IMR-90 (cell line): ENCODE data around the gene MMP25. TPM values are rescaled to one million over a fixed set of nuclear protein-coding genes. Genes with fewer than 3 reads are reported as not detected.

Experiments used
- ATAC-seq: fragments of 200-7000 bp; cut with Tn5 transposase; 2 replicates; pipeline ENCODE4 v1.9.1; 2020; ENCODE audit warnings: low read depth, mild to moderate bottlenecking, moderate library complexity
- BruUV-seq: library from RNA; stranded (reverse); fragments of 400-500 nt; replicated peaks from 2 replicates; lab custom pipeline; 2021; lab: Mats Ljungman, UMichigan
- CTCF ChIA-PET: fragments of 300-600 bp; formaldehyde crosslinking; extraction: SDS; loops from one replicate; lab custom pipeline; 2021; ENCODE audit warnings: antibody characterized with exemption; lab: Yijun Ruan, JAX
- POLR2A ChIA-PET: fragments of 300-600 bp; sonication (Branson Sonifier 250); formaldehyde crosslinking; loops from one replicate; lab custom pipeline; 2022; ENCODE audit warnings: antibody characterized with exemption; ENCODE audit not compliant: unreplicated experiment; lab: Charles Lee
- DNase-seq: peaks from one replicate; pipeline ENCODE4 v3.0.0; 2013
- H2AFZ ChIP-seq: replicated peaks from 2 replicates; pipeline ENCODE3; 2013; ENCODE audit warnings: low read length, mild to moderate bottlenecking; ENCODE audit not compliant: poor library complexity
- H2AK5ac ChIP-seq: 2 replicates; pipeline ENCODE4 v1.6.1; 2013; ENCODE audit warnings: low read depth, low read length, inconsistent platforms
- H2AK9ac ChIP-seq: replicated peaks from 2 replicates; pipeline ENCODE3; 2013; ENCODE audit warnings: mild to moderate bottlenecking, low read depth, low read length, moderate library complexity; ENCODE audit not compliant: poor library complexity
- H2BK120ac ChIP-seq: 2 replicates; pipeline ENCODE4 v1.6.1; 2013; ENCODE audit warnings: low read depth, low read length, inconsistent platforms
- H2BK15ac ChIP-seq: 3 replicates; pipeline ENCODE4 v1.6.1; 2013; ENCODE audit warnings: low read depth, low read length, inconsistent platforms
- H2BK20ac ChIP-seq: 2 replicates; pipeline ENCODE4 v1.6.1; 2013; ENCODE audit warnings: low read depth, mild to moderate bottlenecking, inconsistent platforms, low read length, moderate library complexity
- H2BK5ac ChIP-seq: 2 replicates; pipeline ENCODE4 v1.6.1; 2013; ENCODE audit warnings: mild to moderate bottlenecking, low read depth, low read length, inconsistent platforms; ENCODE audit not compliant: poor library complexity, severe bottlenecking
- H3K14ac ChIP-seq: replicated peaks from 2 replicates; pipeline ENCODE4 v1.6.1; 2013; ENCODE audit warnings: low read depth, low read length, inconsistent platforms
- H3K18ac ChIP-seq: 2 replicates; pipeline ENCODE4 v1.6.1; 2013; ENCODE audit warnings: low read depth, low read length, control low read depth
- H3K23ac ChIP-seq: 2 replicates; pipeline ENCODE4 v1.6.1; 2013; ENCODE audit warnings: low read depth, low read length, inconsistent platforms
- H3K27ac ChIP-seq: 2 replicates; pipeline ENCODE4 v1.5.1; 2013; ENCODE audit warnings: mild to moderate bottlenecking, control low read depth, low read length; ENCODE audit not compliant: insufficient read depth
- H3K27me3 ChIP-seq: 2 replicates; pipeline ENCODE4 v1.6.1; 2013; ENCODE audit warnings: low read length; ENCODE audit not compliant: control insufficient read depth, insufficient read depth
- H3K36me3 ChIP-seq: 2 replicates; pipeline ENCODE4 v1.6.1; 2013; ENCODE audit warnings: low read length, mixed read lengths; ENCODE audit not compliant: control insufficient read depth, insufficient read depth
- H3K4ac ChIP-seq: 2 replicates; pipeline ENCODE4 v1.6.1; 2013; ENCODE audit warnings: low read depth, low read length, inconsistent platforms
- H3K4me1 ChIP-seq: 2 replicates; pipeline ENCODE4 v1.6.1; 2013; ENCODE audit warnings: low read length, mixed read lengths; ENCODE audit not compliant: control insufficient read depth, insufficient read depth
- H3K4me2 ChIP-seq: 2 replicates; pipeline ENCODE4 v1.6.1; 2013; ENCODE audit warnings: low read depth, mild to moderate bottlenecking, control low read depth, low read length, moderate library complexity
- H3K4me3 ChIP-seq: 2 replicates; pipeline ENCODE4 v1.5.1; 2013; ENCODE audit warnings: low read depth, mild to moderate bottlenecking, control low read depth, low read length, moderate library complexity; ENCODE audit not compliant: insufficient read depth
- H3K56ac ChIP-seq: 2 replicates; pipeline ENCODE4 v1.6.1; 2013; ENCODE audit warnings: low read length, inconsistent platforms; ENCODE audit not compliant: insufficient read depth; ENCODE audit errors: extremely low read depth
- H3K79me1 ChIP-seq, 2 experiments: 2 replicates each; pipeline ENCODE4 v1.6.1; 2013; ENCODE audit warnings: low read length in 2 of 2, inconsistent platforms in 1 of 2, low read depth in 1 of 2
- H3K9ac ChIP-seq: 2 replicates; pipeline ENCODE4 v1.6.1; 2013; ENCODE audit warnings: low read depth, low read length, control low read depth
- H3K9me1 ChIP-seq: 2 replicates; pipeline ENCODE4 v1.6.1; 2013; ENCODE audit warnings: low read length, inconsistent platforms; ENCODE audit not compliant: insufficient read depth
- H3K9me3 ChIP-seq: 2 replicates; pipeline ENCODE4 v1.6.1; 2013; ENCODE audit warnings: low read length; ENCODE audit not compliant: control insufficient read depth, insufficient read depth
- H4K20me1 ChIP-seq: 2 replicates; pipeline ENCODE4 v1.6.1; 2013; ENCODE audit warnings: low read length, inconsistent platforms; ENCODE audit not compliant: insufficient read depth
- H4K5ac ChIP-seq: 2 replicates; pipeline ENCODE4 v1.6.1; 2013; ENCODE audit warnings: mild to moderate bottlenecking, low read depth, low read length, control low read depth
- H4K8ac ChIP-seq, 2 experiments: 2 replicates each; pipeline ENCODE4 v1.6.1; 2013; ENCODE audit warnings: low read depth in 2 of 2, low read length in 2 of 2, control low read depth in 1 of 2, inconsistent platforms in 1 of 2
- H4K91ac ChIP-seq: 2 replicates; pipeline ENCODE4 v1.6.1; 2013; ENCODE audit warnings: low read depth, low read length, inconsistent platforms; ENCODE audit not compliant: insufficient read depth
- BHLHE40 ChIP-seq: fragments of 150-350 bp; IDR thresholded peaks from 2 replicates; pipeline ENCODE4 v1.6.1; 2016; ENCODE audit warnings: mild to moderate bottlenecking, low read depth, low read length
- CEBPB ChIP-seq: IDR thresholded peaks from 2 replicates; pipeline ENCODE4 v1.6.1; 2012; ENCODE audit warnings: low read depth, low read length, improper control_type of control experiment
- CHD1 ChIP-seq: IDR thresholded peaks from 2 replicates; pipeline ENCODE4 v1.6.1; 2012; ENCODE audit warnings: low read depth, low read length, improper control_type of control experiment
- FOS ChIP-seq: fragments of 150-350 bp; IDR thresholded peaks from 2 replicates; pipeline ENCODE4 v1.6.1; 2016; ENCODE audit warnings: low read depth, low read length
- MAFK ChIP-seq: IDR thresholded peaks from 2 replicates; pipeline ENCODE4 v1.6.1; 2012; ENCODE audit warnings: low read depth, low read length, improper control_type of control experiment
- MAZ ChIP-seq: IDR thresholded peaks from 2 replicates; pipeline ENCODE4 v1.6.1; 2012; ENCODE audit warnings: low read depth, mild to moderate bottlenecking, low read length, improper control_type of control experiment, moderate library complexity, borderline replicate concordance
- MXI1 ChIP-seq: IDR thresholded peaks from 2 replicates; pipeline ENCODE4 v1.6.1; 2012; ENCODE audit warnings: low read depth, mild to moderate bottlenecking, low read length, moderate library complexity, borderline replicate concordance
- NFE2L2 ChIP-seq: fragments of 150-350 bp; IDR thresholded peaks from 2 replicates; pipeline ENCODE4 v1.6.1; 2016; ENCODE audit warnings: low read depth, mild to moderate bottlenecking, low read length
- POLR2A ChIP-seq: IDR thresholded peaks from 2 replicates; pipeline ENCODE4 v1.6.1; 2012; ENCODE audit warnings: mild to moderate bottlenecking, low read depth, low read length
- RAD21 ChIP-seq: IDR thresholded peaks from 2 replicates; pipeline ENCODE4 v1.6.1; 2012; ENCODE audit warnings: low read length, improper control_type of control experiment
- RCOR1 ChIP-seq: IDR thresholded peaks from 2 replicates; pipeline ENCODE4 v1.6.1; 2012; ENCODE audit warnings: mild to moderate bottlenecking, low read length, improper control_type of control experiment; ENCODE audit not compliant: insufficient replicate concordance
- RFX5 ChIP-seq: IDR thresholded peaks from 2 replicates; pipeline ENCODE4 v1.8.0; 2012; ENCODE audit warnings: low read depth, mild to moderate bottlenecking, low read length, moderate library complexity
- SMC3 ChIP-seq: fragments of 150-350 bp; IDR thresholded peaks from 2 replicates; pipeline ENCODE4 v1.6.1; 2016; ENCODE audit warnings: low read depth, mild to moderate bottlenecking, antibody characterized with exemption, low read length, moderate library complexity
- WGBS, 2 experiments: methylation state at CpG; one replicate each; pipeline versions ENCODE4 v1.1.5 to v1.1.7; 2013; ENCODE audit warnings: missing lambda C conversion rate in 2 of 2; ENCODE audit not compliant: insufficient read length in 1 of 2; ENCODE audit errors: extremely low coverage in 2 of 2; 5-methylcytosine and 5-hydroxymethylcytosine counted together
- dilution Hi-C: fragments of 300-500 bp; cut with HindIII; formaldehyde crosslinking; loops from one replicate; pipeline ENCODE4 v1.14.3; 2018; ENCODE audit warnings: low sequenced_read_pairs; ENCODE audit not compliant: unreplicated experiment
- in situ Hi-C: fragments of 300-500 bp; cut with MboI; formaldehyde crosslinking; loops from 3 replicates; pipeline ENCODE4 v1.14.3; 2019; ENCODE audit warnings: low sequenced_read_pairs, inconsistent platforms, mixed read lengths
- intact Hi-C: fragments of 100-400 bp; cut with micrococcal nuclease; formaldehyde crosslinking; loops from 2 replicates; pipeline ENCODE4 v1.10.0; 2022
- polyA plus RNA-seq, 3 experiments: library from polyadenylated mRNA; depleted of rRNA; stranded (reverse); fragments of >200 nt; gene quantifications; 2 replicates each; pipeline ENCODE4 v1.2.3, GENCODE V29; 2012; ENCODE audit warnings: low replicate concordance in 1 of 3
- total RNA-seq: library from RNA; depleted of rRNA; stranded (reverse); fragments of >200 nt; gene quantifications from 2 replicates; pipeline ENCODE4 v1.2.3, GENCODE V29; 2012
- TF ChIP-seq, protein P1 (sequence below): fragments of 150-350 bp; IDR thresholded peaks from 2 replicates; pipeline ENCODE4 v1.6.1; 2016; ENCODE audit warnings: low read depth, mild to moderate bottlenecking, low read length, moderate library complexity, borderline replicate concordance
- TF ChIP-seq, protein P2 (sequence below): fragments of 150-350 bp; IDR thresholded peaks from 2 replicates; pipeline ENCODE4 v1.6.1; 2017; ENCODE audit warnings: mild to moderate bottlenecking, antibody characterized with exemption, low read length, low read depth

Gene MMP25
- total and polyA plus RNA-seq, 2 of the 4 experiments (the other 2 are of a cell fraction): 0.07 TPM; not detected in 1

GRCh38 chr16:3056336-3057180, 10.2 kb downstream of the MMP25 start:
- 92% methylated on average over 6 of the region's 19 CpGs; no CpG with 5 or more reads in 1 of the 2 experiments for WGBS, 2 experiments
- no peak overlapping the region for H3K4ac ChIP-seq
- ChIA-PET POLR2A (no interaction called here), CTCF (no interaction called here)
- no peak overlapping the region for H2AK5ac ChIP-seq
- H4K20me1 ChIP-seq: no peaks in the 10 kb centered on the region; the same call in 1 of the 2 replicates
- H2AK9ac ChIP-seq: no peak overlapping the region
- H3K79me1 ChIP-seq: peaks cover 0 to 16% of the 10 kb centered on the region in 2 experiments; a peak in 1 of 4 replicates
- no peak overlapping the region for H4K91ac ChIP-seq
- H2BK20ac ChIP-seq: no peak overlapping the region
- no peak overlapping the region for H2BK15ac ChIP-seq
- ATAC-seq: no peak
- H3K56ac ChIP-seq: no peak overlapping the region
- no peaks in the 10 kb centered on the region for H3K9me3 ChIP-seq
- no peak overlapping the region for H3K27ac ChIP-seq
- H3K18ac ChIP-seq: no peak overlapping the region
- H3K27me3 ChIP-seq: no peaks in the 10 kb centered on the region
- peaks cover 10% of the 10 kb centered on the region for H3K9me1 ChIP-seq
- H3K23ac ChIP-seq: no peak overlapping the region
- no peak overlapping the region for H3K9ac ChIP-seq
- no peak overlapping the region for H2AFZ ChIP-seq
- intact Hi-C loops: no loop called here
- H3K4me3 ChIP-seq: no peak overlapping the region
- in situ Hi-C loops: no loop called here
- H4K5ac ChIP-seq: no peak overlapping the region
- H3K36me3 ChIP-seq: no peaks in the 10 kb centered on the region
- no peak overlapping the region for H2BK5ac ChIP-seq
- no peak overlapping the region for H4K8ac ChIP-seq
- H3K4me2 ChIP-seq: no peak overlapping the region
- DNase-seq: no peak
- no peak overlapping the region for H2BK120ac ChIP-seq
- no TSS peak for BruUV-seq
- peaks cover 5% of the 10 kb centered on the region for H3K4me1 ChIP-seq
- dilution Hi-C loops: no loop called here
- H3K14ac ChIP-seq: no peak overlapping the region
- no peak for TF ChIP-seq MAZ
- TF ChIP-seq, protein P1, sequence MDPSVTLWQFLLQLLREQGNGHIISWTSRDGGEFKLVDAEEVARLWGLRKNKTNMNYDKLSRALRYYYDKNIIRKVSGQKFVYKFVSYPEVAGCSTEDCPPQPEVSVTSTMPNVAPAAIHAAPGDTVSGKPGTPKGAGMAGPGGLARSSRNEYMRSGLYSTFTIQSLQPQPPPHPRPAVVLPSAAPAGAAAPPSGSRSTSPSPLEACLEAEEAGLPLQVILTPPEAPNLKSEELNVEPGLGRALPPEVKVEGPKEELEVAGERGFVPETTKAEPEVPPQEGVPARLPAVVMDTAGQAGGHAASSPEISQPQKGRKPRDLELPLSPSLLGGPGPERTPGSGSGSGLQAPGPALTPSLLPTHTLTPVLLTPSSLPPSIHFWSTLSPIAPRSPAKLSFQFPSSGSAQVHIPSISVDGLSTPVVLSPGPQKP: no peak
- TF ChIP-seq POLR2A: no peak
- no peak for TF ChIP-seq NFE2L2
- TF ChIP-seq RFX5: no peak
- TF ChIP-seq CEBPB: no peak
- no peak for TF ChIP-seq RCOR1
- no peak for TF ChIP-seq RAD21
- TF ChIP-seq SMC3: no peak
- TF ChIP-seq, protein P2, sequence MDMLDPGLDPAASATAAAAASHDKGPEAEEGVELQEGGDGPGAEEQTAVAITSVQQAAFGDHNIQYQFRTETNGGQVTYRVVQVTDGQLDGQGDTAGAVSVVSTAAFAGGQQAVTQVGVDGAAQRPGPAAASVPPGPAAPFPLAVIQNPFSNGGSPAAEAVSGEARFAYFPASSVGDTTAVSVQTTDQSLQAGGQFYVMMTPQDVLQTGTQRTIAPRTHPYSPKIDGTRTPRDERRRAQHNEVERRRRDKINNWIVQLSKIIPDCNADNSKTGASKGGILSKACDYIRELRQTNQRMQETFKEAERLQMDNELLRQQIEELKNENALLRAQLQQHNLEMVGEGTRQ: no peak
- no peak for TF ChIP-seq MXI1
- TF ChIP-seq MAFK: no peak
- no peak for TF ChIP-seq CHD1
- TF ChIP-seq BHLHE40: no peak
- no peak for TF ChIP-seq FOS
